ENCODE results near the gene VEGFC.

GRCh38 chr4:176675810-176676209, 116.9 kb downstream of the VEGFC start:
- TF ChIP-seq CTCF (conservative IDR thresholded peaks at IDR 0.05; ENCODE audit: low read length): no peak
- no peak for TF ChIP-seq EZH2phosphoT487 (IDR thresholded peaks at IDR 0.05; ENCODE audit: borderline replicate concordance)
